HG02588 (cell line): ENCODE data around the gene PRMT3.
"Not testable (repeated sequence)": the region's sequence is repeated elsewhere in the genome, so short reads cannot be mapped to it uniquely, and the experiment has no call there.

Experiments
- ATAC-seq: cut with Tn5 transposase; IDR thresholded peaks from one replicate; pipeline ENCODE4 v1.9.1; 2021; ENCODE audit warnings: mild to moderate bottlenecking, moderate library complexity; ENCODE audit not compliant: unreplicated experiment

PRMT3 gene

GRCh38 chr11:20453657-20454316 is 66.3 kb downstream of the PRMT3 start:
- no peak for ATAC-seq

DNA sequence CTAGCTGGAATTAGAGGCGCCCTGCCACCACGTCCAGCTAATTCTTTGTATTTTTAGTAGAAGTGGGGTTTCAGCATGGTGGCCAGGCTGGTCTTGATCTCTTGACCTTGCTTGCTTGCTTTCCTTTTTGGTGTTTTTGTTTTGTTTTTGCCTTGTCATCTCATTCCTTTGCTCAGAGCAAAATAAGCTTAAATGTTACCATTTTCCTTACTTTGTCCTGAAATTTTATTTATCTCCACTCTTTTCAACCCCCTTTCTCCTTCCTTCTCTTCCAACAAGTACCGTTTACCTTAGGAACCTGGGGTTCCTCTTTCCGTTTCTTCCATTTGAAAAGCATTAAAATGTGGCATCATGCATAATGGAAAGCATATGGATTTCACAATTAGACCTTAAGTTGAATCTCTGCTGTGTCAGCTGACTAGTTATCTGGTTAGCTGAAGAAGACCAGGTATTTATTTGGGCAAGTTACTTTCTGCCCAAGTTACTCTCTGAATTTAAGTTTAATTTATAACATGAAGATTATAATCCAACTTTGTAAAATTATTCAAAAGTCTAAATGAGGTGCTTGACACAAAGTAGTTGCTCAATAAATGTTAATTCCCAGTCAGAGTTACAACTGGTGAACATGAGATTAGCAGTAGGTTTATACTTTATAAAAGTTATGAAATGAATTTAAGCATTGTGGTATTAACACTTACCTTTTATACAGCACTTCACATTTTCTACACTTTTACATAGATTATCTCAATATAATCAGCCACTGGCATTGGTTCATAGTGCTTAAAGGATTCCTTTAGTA is 69.7 kb downstream of the PRMT3 start:
- ATAC-seq, result no peak

DNA sequence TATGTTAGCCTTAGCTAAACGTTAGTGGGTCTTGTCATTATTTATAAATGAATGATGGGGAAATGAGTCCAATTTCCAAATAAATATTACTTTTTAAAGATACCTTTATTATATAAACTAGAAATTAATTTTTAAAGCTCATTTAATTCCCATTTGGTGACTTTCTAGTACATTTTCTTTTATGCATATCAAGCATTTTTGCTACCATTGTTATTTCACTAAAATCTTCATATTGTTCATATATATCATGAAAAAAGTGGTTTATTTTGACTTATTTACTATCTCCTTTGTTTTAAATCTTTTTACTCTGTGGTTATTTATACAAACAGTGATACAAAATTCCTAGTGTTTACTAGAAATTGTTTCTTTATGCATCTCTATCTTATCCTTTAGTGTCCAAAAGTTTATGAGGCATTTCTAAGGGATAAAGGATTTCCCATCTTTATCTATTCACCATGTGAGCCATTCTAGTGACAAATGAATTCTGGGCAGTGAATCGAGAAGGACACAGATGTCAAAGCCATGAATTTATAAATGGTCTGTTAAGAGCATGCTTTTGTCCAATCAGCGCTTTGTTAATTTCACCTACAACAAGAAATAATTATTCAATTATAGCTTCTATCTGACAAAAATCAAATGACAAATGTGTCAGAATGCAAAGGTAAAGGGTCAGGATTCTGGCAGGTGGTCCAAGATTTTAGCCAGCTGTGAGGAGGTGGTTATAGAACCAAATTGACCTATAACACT is 70.6 kb downstream of the PRMT3 start:
- no peak for ATAC-seq

GRCh38 chr11:20458905-20459632 is 71.6 kb downstream of the PRMT3 start:
- ATAC-seq, result no peak

DNA sequence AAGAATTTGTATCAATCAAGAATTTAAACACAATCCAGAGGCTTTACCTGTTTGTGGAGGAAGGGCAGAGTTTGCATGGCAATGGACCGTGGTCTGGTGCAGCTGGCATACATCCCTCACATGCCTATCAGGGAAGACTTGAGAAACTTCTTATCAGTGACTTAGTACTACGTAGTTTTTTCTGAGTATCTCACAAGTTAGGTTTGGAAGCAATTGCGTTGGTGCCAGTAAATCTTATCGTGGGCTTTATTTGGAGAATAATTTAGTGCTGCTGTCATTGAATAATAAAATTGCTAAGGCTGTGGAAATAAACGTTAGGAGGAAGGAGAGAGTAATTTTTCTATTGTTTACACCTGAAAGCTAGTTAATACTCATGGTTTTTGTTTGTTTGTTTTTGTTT is 72.3 kb downstream of the PRMT3 start:
- no peak for ATAC-seq

GRCh38 chr11:20464518-20464917 is 77.0 kb downstream of the PRMT3 start:
- no peak for ATAC-seq

- ATAC-seq, result no peak
Measured at GRCh38 chr11:20467487-20468185, 80.1 kb downstream of the PRMT3 start.

GRCh38 chr11:20470348-20470747 is 82.8 kb downstream of the PRMT3 start:
- no peak for ATAC-seq

GRCh38 chr11:20471929-20472328 is 84.4 kb downstream of the PRMT3 start:
- ATAC-seq, result not testable (repeated sequence)

DNA sequence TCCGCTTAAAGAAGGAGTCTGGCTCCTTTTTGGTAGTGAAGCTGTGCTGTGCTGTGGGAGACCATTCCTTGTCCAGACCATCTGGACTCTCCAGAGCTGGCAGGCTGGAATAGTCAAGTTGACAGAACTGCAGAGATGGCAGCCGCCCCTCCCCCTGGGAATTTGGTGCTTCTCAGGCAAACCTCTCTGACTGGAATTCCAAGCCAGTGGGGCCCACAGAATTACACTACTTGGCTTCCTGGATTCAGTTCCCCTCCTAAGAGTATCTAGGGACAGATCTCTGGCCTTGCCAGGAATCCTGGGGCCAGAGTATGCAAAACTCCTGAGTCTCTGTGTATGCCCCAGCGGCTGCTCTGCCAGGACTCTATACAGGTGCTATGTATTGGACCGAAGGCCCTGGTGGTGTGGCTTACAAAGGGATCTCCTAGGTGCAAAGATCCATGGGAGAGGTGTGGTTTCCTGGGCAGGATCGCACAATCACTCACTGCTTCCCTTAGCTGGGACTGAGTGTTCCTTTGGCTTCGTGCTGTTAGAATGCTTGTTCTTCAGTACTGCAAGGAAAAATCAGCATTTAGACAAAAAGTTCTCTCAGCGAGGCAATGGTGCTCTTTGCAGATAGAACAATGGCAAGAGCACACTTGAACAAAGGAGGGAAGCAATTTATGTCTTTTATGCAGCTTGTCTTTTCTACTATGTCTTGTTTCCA is 86.8 kb downstream of the PRMT3 start:
- ATAC-seq, result no peak

DNA sequence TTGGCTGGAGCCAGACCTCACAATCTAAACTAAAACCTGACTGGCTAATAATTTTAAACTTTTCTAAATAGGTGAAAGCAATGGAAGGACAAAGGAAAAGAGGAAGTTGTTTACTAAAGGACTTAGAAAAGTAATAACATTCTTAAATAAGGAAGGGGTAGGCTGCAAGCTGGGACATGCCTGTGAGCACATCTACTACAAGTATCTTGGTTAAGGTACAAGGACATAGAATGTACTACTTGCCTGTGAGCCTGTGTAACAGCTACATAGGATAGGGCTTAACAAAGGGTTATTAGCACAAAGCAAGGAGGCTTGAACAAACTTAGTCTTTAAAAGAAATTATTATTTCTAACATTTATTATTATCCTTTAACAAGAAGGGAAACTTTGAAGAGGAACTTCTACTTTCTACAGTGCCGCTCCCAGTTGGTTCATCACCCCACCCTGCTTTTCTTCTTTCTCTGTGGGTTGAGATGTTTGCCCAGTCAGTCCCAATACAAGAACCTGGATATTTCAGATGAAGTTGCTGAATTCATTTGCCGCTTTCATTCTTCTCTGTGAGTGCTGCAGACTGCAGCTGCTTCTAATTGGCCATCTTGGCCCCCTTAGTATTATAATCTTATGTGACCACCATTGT is 87.5 kb downstream of the PRMT3 start:
- ATAC-seq, result no peak

DNA sequence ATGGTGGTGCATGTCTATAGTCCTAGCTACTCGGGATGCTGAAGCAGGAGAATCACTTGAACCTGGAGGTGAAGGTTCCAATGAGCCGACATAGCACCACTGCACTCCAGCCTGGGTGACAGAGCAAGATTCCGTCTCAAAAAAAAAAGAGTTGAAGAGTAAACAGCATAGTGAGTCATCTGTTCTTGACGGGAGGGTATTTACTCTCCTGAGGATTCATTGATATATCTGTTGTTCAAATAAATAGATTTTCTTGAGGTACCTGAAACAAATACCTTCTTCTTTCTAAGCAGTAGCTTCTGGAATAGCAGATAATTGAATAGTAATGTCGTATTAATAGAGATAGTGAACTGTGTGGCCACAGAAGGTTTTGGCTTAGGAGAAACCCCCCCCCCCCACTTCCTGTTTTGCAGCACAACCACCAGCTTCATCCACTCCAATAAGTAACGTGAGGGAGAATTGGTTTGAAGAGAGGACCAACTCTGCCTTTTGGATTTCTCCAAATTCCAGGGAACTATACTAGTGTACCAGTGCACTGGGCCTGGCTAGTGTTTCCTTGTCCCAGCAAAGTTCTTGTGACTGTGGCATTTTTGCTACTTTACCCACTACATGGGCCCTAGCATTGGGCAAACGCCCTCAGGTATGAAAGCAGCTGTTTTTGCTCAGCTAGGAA is 90.0 kb downstream of the PRMT3 start:
- no peak for ATAC-seq

DNA sequence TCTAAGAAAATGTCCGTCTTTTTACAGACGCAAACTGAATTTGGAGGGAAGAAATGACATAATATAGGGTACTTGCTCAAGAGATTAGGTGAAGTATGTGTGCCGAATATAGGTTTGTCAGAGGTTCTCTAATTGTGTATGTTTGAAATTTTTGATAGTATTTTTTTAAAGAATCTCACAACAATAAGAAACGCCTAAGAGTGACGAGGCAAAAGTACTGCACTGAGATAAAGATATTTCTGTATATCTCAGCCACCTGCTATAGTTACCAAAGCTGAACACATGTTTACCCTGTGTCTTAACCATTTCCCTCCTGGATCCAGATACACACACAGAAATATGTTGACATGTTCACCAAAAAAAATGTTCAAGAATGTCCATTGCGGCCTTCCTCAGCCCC is 92.0 kb downstream of the PRMT3 start:
- no peak for ATAC-seq

- no peak for ATAC-seq
Measured at GRCh38 chr11:20483931-20484330, 96.4 kb downstream of the PRMT3 start.

GRCh38 chr11:20484416-20484815 is 96.9 kb downstream of the PRMT3 start:
- ATAC-seq, result not testable (repeated sequence)

GRCh38 chr11:20488352-20488751 is 100.8 kb downstream of the PRMT3 start:
- ATAC-seq, result no peak

DNA sequence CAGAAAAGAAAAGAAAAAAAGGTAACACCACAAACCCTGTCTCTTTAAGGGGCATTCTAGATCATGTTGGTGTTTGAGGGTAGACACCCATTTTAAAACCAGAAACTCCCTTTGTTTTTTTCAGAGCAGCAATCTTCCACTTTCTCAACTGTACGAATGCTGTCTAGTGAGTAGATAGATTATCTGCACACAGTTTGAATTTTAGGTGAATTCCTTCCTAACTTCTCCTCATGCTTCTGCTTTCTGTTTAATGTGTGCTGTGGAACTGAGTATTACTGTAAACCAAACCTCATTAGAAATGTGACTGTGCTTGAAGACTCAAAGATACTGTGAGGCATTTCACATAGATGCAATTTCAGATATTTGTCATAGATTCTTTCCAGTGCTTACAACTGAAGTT is 102.4 kb downstream of the PRMT3 start:
- ATAC-seq, result peak; percentile 90

- ATAC-seq, result no peak
Measured at GRCh38 chr11:20493340-20493739, 105.8 kb downstream of the PRMT3 start.
